SK-N-SH treated with all-trans-retinoic acid at 6 μM for 48 hours (cell line): Measurements from ENCODE around the gene NPIPB2.

Source experiments
- ATAC-seq: fragments of 200-7000 bp; cut with Tn5 transposase; 3 replicates; pipeline ENCODE4 v1.9.1; 2020; ENCODE audit warnings: mild to moderate bottlenecking, moderate library complexity
- ARNTL ChIP-seq: fragments of 450-650 bp; formaldehyde crosslinking; IDR thresholded peaks from 2 replicates; pipeline ENCODE4 v1.5.0; 2020; ENCODE audit warnings: low read depth, mild to moderate bottlenecking, moderate library complexity, borderline replicate concordance
- CSDC2 ChIP-seq: fragments of 250-450 bp; sonication (Bioruptor Pico); IDR thresholded peaks from 2 replicates; pipeline ENCODE4 v1.5.0; 2020; ENCODE audit warnings: mild to moderate bottlenecking, moderate library complexity
- ESRRG ChIP-seq: fragments of 250-450 bp; sonication (Bioruptor Pico); IDR thresholded peaks from 2 replicates; pipeline ENCODE4 v1.6.1; 2021; ENCODE audit warnings: mild to moderate bottlenecking
- GLIS3 ChIP-seq: fragments of 250-450 bp; sonication (Bioruptor Pico); IDR thresholded peaks from 2 replicates; pipeline ENCODE4 v1.5.0; 2020; ENCODE audit warnings: mild to moderate bottlenecking, moderate library complexity
- ISL1 ChIP-seq: fragments of 250-450 bp; sonication (Bioruptor Pico); IDR thresholded peaks from 2 replicates; pipeline ENCODE4 v2.1.2; 2022; ENCODE audit warnings: mild to moderate bottlenecking, moderate library complexity
- OSR1 ChIP-seq: fragments of 250-450 bp; sonication (Bioruptor Pico); IDR thresholded peaks from 2 replicates; pipeline ENCODE4 v1.8.0; 2022; ENCODE audit warnings: moderate library complexity, mild to moderate bottlenecking, inconsistent platforms
- PPARA ChIP-seq: fragments of 250-450 bp; sonication (Bioruptor Pico); IDR thresholded peaks from 2 replicates; pipeline ENCODE4 v1.5.0; 2020; ENCODE audit warnings: mild to moderate bottlenecking, borderline replicate concordance
- RARB ChIP-seq: fragments of 250-450 bp; sonication (Bioruptor Pico); IDR thresholded peaks from 2 replicates; pipeline ENCODE4 v1.8.0; 2021; ENCODE audit warnings: mild to moderate bottlenecking, moderate library complexity
- SNAI2 ChIP-seq: fragments of 250-450 bp; sonication (Bioruptor Pico); IDR thresholded peaks from 2 replicates; pipeline ENCODE4 v1.5.0; 2020; ENCODE audit warnings: mild to moderate bottlenecking, moderate library complexity
- TCF4 ChIP-seq: fragments of 250-450 bp; sonication (Bioruptor Pico); IDR thresholded peaks from 2 replicates; pipeline ENCODE4 v1.8.0; 2021; ENCODE audit warnings: mild to moderate bottlenecking, moderate library complexity, borderline replicate concordance
- TOX ChIP-seq: fragments of 250-450 bp; sonication (Bioruptor Pico); IDR thresholded peaks from 2 replicates; pipeline ENCODE4 v1.8.0; 2021; ENCODE audit warnings: mild to moderate bottlenecking, moderate library complexity, borderline replicate concordance
- ZC3H10 ChIP-seq: fragments of 250-450 bp; sonication (Bioruptor Pico); IDR thresholded peaks from 2 replicates; pipeline ENCODE4 v1.5.1; 2021; ENCODE audit warnings: mild to moderate bottlenecking, moderate library complexity
- ZFP3 ChIP-seq: fragments of 250-450 bp; sonication (Bioruptor Pico); IDR thresholded peaks from 2 replicates; pipeline ENCODE4 v1.5.0; 2020; ENCODE audit warnings: mild to moderate bottlenecking, moderate library complexity
- ZFP30 ChIP-seq: fragments of 450-650 bp; formaldehyde crosslinking; IDR thresholded peaks from 2 replicates; pipeline ENCODE4 v1.5.0; 2022; ENCODE audit warnings: mild to moderate bottlenecking, moderate library complexity
- ZNF565 ChIP-seq: fragments of 450-650 bp; formaldehyde crosslinking; conservative IDR thresholded peaks from 2 replicates; pipeline ENCODE4 v1.5.0; 2020; ENCODE audit warnings: low read depth, mild to moderate bottlenecking, moderate library complexity
- ZNF70 ChIP-seq: fragments of 450-650 bp; formaldehyde crosslinking; IDR thresholded peaks from 2 replicates; pipeline ENCODE4 v1.5.0; 2020; ENCODE audit warnings: mild to moderate bottlenecking, moderate library complexity
- ZNF8 ChIP-seq: fragments of 450-650 bp; formaldehyde crosslinking; IDR thresholded peaks from 2 replicates; pipeline ENCODE4 v1.5.0; 2020; ENCODE audit warnings: mild to moderate bottlenecking, moderate library complexity
- TF ChIP-seq, protein P1 (sequence below): fragments of 250-450 bp; sonication (Bioruptor Pico); IDR thresholded peaks from 2 replicates; pipeline ENCODE4 v1.5.1; 2020; ENCODE audit warnings: low read depth, mild to moderate bottlenecking, moderate library complexity
- TF ChIP-seq, protein P2 (sequence below): fragments of 250-450 bp; sonication (Bioruptor Pico); IDR thresholded peaks from 2 replicates; pipeline ENCODE4 v1.8.0; 2021; ENCODE audit warnings: low read depth, mild to moderate bottlenecking, moderate library complexity, borderline replicate concordance
- TF ChIP-seq, protein P3 (sequence below): fragments of 250-450 bp; sonication (Bioruptor Pico); IDR thresholded peaks from 2 replicates; pipeline ENCODE4 v1.5.1; 2021; ENCODE audit warnings: mild to moderate bottlenecking, moderate library complexity
- TF ChIP-seq, protein P4 (sequence below): fragments of 250-450 bp; sonication (Bioruptor Pico); IDR thresholded peaks from 2 replicates; pipeline ENCODE4 v1.8.0; 2020; ENCODE audit warnings: mild to moderate bottlenecking, moderate library complexity, borderline replicate concordance
- TF ChIP-seq, protein P5 (sequence below): fragments of 250-450 bp; sonication (Bioruptor Pico); IDR thresholded peaks from 2 replicates; pipeline ENCODE4 v1.5.0; 2020; ENCODE audit warnings: mild to moderate bottlenecking, moderate library complexity

Gene NPIPB2

DNA sequence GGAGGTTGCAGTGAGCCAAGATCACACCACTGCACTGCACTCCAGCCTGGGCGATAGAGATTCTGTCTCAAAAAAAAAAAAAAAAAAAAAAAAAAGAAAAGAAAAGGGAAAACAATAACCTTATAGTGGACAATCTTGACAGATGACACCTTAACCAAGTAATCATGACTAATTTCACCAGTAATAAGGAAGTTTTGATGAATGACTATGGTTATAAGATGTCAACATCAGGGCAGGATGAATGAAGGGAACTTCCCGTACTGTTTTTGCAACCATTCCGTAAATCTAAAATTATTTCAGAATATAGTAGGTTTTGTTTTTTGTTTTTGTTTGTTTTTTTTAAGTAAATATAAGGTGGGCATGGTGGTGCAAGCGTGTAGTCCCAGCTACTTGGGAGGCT is 49.1 kb downstream of the NPIPB2 start (continued):
- TF ChIP-seq, protein P1, sequence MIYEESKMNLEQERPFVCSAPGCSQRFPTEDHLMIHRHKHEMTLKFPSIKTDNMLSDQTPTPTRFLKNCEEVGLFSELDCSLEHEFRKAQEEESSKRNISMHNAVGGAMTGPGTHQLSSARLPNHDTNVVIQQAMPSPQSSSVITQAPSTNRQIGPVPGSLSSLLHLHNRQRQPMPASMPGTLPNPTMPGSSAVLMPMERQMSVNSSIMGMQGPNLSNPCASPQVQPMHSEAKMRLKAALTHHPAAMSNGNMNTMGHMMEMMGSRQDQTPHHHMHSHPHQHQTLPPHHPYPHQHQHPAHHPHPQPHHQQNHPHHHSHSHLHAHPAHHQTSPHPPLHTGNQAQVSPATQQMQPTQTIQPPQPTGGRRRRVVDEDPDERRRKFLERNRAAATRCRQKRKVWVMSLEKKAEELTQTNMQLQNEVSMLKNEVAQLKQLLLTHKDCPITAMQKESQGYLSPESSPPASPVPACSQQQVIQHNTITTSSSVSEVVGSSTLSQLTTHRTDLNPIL (CRISPR knock-in tag) = no peak
- TF ChIP-seq ZNF8 (CRISPR knock-in tag) = no peak
- no peak for TF ChIP-seq TOX (CRISPR knock-in tag)
- no peak for TF ChIP-seq RARB (CRISPR knock-in tag)
- TF ChIP-seq, all 23 proteins: peak for 0

DNA sequence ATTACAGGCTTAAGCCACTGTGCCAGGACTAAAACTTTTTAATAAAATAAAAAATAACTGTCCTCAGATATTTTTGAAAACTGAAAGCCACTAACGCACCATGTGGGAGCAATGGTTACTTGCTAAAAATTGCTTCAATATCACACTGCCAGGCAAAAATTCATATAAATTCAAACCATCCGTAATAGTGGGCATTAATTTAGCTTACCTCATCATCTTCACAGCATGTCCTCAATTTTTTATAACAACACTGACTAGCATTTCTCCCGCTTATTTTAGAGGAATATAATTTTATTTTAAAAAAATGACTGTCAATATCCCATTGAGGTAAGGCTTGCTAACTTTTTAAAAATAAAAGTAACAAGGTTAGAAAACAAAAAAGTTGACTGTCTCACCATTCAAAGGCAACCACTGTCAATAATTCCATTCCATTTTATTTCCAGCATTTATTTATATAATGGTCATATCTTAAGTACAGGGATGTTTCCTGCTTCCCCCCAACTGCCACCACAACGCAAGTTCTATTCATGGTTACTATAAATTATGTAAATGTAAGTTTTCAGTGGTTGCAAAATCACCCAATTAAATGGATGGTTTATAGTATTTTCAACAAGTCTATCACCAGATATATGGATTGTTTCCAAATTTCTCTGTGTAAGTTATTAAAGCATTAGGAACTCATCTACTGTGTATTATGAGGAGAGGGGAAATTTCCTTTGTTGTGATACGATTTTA is 51.4 kb downstream of the NPIPB2 start:
- no peak for TF ChIP-seq ZFP3
- TF ChIP-seq, protein P2, sequence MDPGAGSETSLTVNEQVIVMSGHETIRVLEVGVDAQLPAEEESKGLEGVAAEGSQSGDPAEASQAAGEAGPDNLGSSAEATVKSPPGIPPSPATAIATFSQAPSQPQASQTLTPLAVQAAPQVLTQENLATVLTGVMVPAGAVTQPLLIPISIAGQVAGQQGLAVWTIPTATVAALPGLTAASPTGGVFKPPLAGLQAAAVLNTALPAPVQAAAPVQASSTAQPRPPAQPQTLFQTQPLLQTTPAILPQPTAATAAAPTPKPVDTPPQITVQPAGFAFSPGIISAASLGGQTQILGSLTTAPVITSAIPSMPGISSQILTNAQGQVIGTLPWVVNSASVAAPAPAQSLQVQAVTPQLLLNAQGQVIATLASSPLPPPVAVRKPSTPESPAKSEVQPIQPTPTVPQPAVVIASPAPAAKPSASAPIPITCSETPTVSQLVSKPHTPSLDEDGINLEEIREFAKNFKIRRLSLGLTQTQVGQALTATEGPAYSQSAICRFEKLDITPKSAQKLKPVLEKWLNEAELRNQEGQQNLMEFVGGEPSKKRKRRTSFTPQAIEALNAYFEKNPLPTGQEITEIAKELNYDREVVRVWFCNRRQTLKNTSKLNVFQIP (CRISPR knock-in tag) = no peak
- TF ChIP-seq ZC3H10 (CRISPR knock-in tag) = no peak
- no peak for TF ChIP-seq ISL1 (CRISPR knock-in tag)
- no peak for TF ChIP-seq ZNF70 (CRISPR knock-in tag)
- TF ChIP-seq SNAI2 (CRISPR knock-in tag) = no peak
- TF ChIP-seq RARB (CRISPR knock-in tag) = no peak
- no peak for TF ChIP-seq TCF4 (CRISPR knock-in tag)
- TF ChIP-seq CSDC2 (CRISPR knock-in tag) = no peak
- no peak for TF ChIP-seq ZNF565 (CRISPR knock-in tag)
- TF ChIP-seq, protein P1 (CRISPR knock-in tag) = no peak
- TF ChIP-seq, protein P3, sequence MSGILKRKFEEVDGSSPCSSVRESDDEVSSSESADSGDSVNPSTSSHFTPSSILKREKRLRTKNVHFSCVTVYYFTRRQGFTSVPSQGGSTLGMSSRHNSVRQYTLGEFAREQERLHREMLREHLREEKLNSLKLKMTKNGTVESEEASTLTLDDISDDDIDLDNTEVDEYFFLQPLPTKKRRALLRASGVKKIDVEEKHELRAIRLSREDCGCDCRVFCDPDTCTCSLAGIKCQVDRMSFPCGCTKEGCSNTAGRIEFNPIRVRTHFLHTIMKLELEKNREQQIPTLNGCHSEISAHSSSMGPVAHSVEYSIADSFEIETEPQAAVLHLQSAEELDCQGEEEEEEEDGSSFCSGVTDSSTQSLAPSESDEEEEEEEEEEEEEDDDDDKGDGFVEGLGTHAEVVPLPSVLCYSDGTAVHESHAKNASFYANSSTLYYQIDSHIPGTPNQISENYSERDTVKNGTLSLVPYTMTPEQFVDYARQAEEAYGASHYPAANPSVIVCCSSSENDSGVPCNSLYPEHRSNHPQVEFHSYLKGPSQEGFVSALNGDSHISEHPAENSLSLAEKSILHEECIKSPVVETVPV (CRISPR knock-in tag) = no peak
- TF ChIP-seq TOX (CRISPR knock-in tag) = no peak
- TF ChIP-seq ZFP30 (CRISPR knock-in tag) = no peak
- TF ChIP-seq ZNF8 (CRISPR knock-in tag) = no peak
- TF ChIP-seq, protein P4, sequence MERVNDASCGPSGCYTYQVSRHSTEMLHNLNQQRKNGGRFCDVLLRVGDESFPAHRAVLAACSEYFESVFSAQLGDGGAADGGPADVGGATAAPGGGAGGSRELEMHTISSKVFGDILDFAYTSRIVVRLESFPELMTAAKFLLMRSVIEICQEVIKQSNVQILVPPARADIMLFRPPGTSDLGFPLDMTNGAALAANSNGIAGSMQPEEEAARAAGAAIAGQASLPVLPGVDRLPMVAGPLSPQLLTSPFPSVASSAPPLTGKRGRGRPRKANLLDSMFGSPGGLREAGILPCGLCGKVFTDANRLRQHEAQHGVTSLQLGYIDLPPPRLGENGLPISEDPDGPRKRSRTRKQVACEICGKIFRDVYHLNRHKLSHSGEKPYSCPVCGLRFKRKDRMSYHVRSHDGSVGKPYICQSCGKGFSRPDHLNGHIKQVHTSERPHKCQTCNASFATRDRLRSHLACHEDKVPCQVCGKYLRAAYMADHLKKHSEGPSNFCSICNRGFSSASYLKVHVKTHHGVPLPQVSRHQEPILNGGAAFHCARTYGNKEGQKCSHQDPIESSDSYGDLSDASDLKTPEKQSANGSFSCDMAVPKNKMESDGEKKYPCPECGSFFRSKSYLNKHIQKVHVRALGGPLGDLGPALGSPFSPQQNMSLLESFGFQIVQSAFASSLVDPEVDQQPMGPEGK (CRISPR knock-in tag) = no peak
- TF ChIP-seq OSR1 (CRISPR knock-in tag) = no peak
- TF ChIP-seq, protein P5, sequence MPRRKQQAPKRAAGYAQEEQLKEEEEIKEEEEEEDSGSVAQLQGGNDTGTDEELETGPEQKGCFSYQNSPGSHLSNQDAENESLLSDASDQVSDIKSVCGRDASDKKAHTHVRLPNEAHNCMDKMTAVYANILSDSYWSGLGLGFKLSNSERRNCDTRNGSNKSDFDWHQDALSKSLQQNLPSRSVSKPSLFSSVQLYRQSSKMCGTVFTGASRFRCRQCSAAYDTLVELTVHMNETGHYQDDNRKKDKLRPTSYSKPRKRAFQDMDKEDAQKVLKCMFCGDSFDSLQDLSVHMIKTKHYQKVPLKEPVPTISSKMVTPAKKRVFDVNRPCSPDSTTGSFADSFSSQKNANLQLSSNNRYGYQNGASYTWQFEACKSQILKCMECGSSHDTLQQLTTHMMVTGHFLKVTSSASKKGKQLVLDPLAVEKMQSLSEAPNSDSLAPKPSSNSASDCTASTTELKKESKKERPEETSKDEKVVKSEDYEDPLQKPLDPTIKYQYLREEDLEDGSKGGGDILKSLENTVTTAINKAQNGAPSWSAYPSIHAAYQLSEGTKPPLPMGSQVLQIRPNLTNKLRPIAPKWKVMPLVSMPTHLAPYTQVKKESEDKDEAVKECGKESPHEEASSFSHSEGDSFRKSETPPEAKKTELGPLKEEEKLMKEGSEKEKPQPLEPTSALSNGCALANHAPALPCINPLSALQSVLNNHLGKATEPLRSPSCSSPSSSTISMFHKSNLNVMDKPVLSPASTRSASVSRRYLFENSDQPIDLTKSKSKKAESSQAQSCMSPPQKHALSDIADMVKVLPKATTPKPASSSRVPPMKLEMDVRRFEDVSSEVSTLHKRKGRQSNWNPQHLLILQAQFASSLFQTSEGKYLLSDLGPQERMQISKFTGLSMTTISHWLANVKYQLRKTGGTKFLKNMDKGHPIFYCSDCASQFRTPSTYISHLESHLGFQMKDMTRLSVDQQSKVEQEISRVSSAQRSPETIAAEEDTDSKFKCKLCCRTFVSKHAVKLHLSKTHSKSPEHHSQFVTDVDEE = no peak
- ATAC-seq = no peak

DNA sequence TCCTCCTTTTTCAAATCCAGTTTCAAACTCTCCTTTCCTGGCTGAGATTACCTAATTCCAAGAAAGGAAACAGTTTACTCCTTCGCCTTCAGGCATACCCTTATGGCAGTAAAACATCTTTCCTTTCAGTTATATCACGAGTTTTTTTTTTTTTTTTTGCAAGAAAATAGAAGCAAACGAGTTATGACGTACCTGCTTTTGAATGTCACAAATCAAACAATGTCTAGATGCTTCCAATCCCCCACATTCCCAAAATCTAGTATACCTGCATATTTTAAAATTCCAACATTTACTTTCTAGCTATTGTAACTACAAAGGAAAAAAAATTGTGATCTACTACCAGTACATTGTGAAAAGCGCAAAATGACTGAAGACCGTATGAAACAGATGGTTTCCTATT is 55.0 kb downstream of the NPIPB2 start:
- no peak for ATAC-seq
- no peak for TF ChIP-seq RARB (CRISPR knock-in tag)
- no peak for TF ChIP-seq CSDC2 (CRISPR knock-in tag)
- no peak for TF ChIP-seq ISL1 (CRISPR knock-in tag)
- TF ChIP-seq TOX (CRISPR knock-in tag) = no peak
- TF ChIP-seq GLIS3 (CRISPR knock-in tag) = no peak
- no peak for TF ChIP-seq ESRRG (CRISPR knock-in tag)
- no peak for TF ChIP-seq ZFP3
- no peak for TF ChIP-seq ARNTL (CRISPR knock-in tag)
- no peak for TF ChIP-seq TCF4 (CRISPR knock-in tag)
- TF ChIP-seq ZNF8 (CRISPR knock-in tag) = no peak
- TF ChIP-seq OSR1 (CRISPR knock-in tag) = no peak
- no peak for TF ChIP-seq PPARA (CRISPR knock-in tag)
- TF ChIP-seq ZNF70 (CRISPR knock-in tag) = no peak
- TF ChIP-seq, protein P4 (CRISPR knock-in tag) = no peak
- TF ChIP-seq, protein P3 (CRISPR knock-in tag) = no peak
- TF ChIP-seq SNAI2 (CRISPR knock-in tag) = no peak
- no peak for TF ChIP-seq ZNF565 (CRISPR knock-in tag)
